K562 (cell line): ENCODE results near the gene CSF1R. TPM values are rescaled to one million over a fixed set of nuclear protein-coding genes. Genes with fewer than 3 reads are reported as not detected.

Experiments used
- ATAC-seq: fragments of 200-7000 bp; cut with Tn5 transposase; 3 replicates; pipeline ENCODE4 v1.9.1; 2020; ENCODE audit warnings: moderate library complexity
- BruUV-seq: library from RNA; stranded (reverse); fragments of 400-500 nt; replicated peaks from 2 replicates; lab custom pipeline; 2021; lab: Mats Ljungman, UMichigan
- CTCF ChIA-PET: fragments of 300-600 bp; formaldehyde crosslinking; extraction: SDS; loops from one replicate; lab custom pipeline; 2021; ENCODE audit warnings: low intra/inter-chr PET ratio; lab: Yijun Ruan, JAX
- POLR2A ChIA-PET: fragments of 300-600, 350-650 bp; sonication (Branson Sonifier 250); formaldehyde crosslinking; extraction: SDS; loops from one replicate; lab custom pipeline; 2021; ENCODE audit warnings: antibody characterized with exemption, inconsistent platforms; lab: Yijun Ruan, JAX
- DNase-seq, 4 experiments: peaks; one replicate each; pipeline versions ENCODE4 v3.0.0 to v3.0.0-alpha.2; 2011 to 2018; ENCODE audit warnings: low spot score in 3 of 4, mixed read lengths in 3 of 4; ENCODE audit errors: extremely low read depth in 1 of 4
- FAIRE-seq: peaks from 2 replicates; lab custom pipeline; 2011; peaks lifted over from hg19 to GRCh38; lab: Jason Lieb, UNC
- H2AFZ ChIP-seq: 2 replicates; pipeline ENCODE4 v1.6.0; 2011; ENCODE audit warnings: low read depth, low read length, control low read depth, inconsistent platforms
- H3K27ac ChIP-seq: fragments of 200-600 bp; 3 replicates; pipeline ENCODE4 v1.8.0; 2011; ENCODE audit warnings: low read depth, mild to moderate bottlenecking, control low read depth, inconsistent platforms, low read length, moderate library complexity, mixed read lengths; ENCODE audit errors: extremely low read depth
- H3K27me3 ChIP-seq, 2 experiments: fragments of 300-600 bp in 1 of 2; 2 replicates in 1 of 2; 3 replicates in 1 of 2; pipeline versions ENCODE4 v1.6.0 to v1.8.0; 2011; ENCODE audit warnings: inconsistent platforms in 2 of 2, low read length in 2 of 2, mild to moderate bottlenecking in 1 of 2, mixed read lengths in 1 of 2, moderate library complexity in 1 of 2; ENCODE audit not compliant: control insufficient read depth in 2 of 2, insufficient read depth in 2 of 2
- H3K36me3 ChIP-seq: fragments of 300-600 bp; 3 replicates; pipeline ENCODE4 v1.8.0; 2011; ENCODE audit warnings: mild to moderate bottlenecking, low read length, inconsistent platforms; ENCODE audit not compliant: control insufficient read depth, insufficient read depth
- H3K4me1 ChIP-seq, 2 experiments: fragments of 200-600 bp in 1 of 2; replicated peaks in 1 of 2; 2 replicates in 1 of 2; 3 replicates in 1 of 2; pipeline versions ENCODE4 v1.5.1 to v1.8.0; 2011; ENCODE audit warnings: inconsistent platforms in 2 of 2, low read length in 2 of 2, mild to moderate bottlenecking in 1 of 2, mixed read lengths in 1 of 2, moderate library complexity in 1 of 2; ENCODE audit not compliant: control insufficient read depth in 2 of 2, insufficient read depth in 2 of 2
- H3K4me2 ChIP-seq: 2 replicates; pipeline ENCODE4 v1.6.1; 2011; ENCODE audit warnings: low read length, control low read depth, inconsistent platforms, mixed read lengths; ENCODE audit not compliant: insufficient read depth
- H3K4me3 ChIP-seq: fragments of 200-600 bp; sonication (generic), shearing (Covaris generic); 2 replicates; pipeline ENCODE4 v1.5.1; 2016; ENCODE audit warnings: control low read depth, inconsistent platforms
- H3K79me2 ChIP-seq: fragments of 200-600 bp; 3 replicates; pipeline ENCODE4 v1.8.0; 2011; ENCODE audit warnings: low read length, inconsistent platforms; ENCODE audit not compliant: control insufficient read depth, insufficient read depth
- H3K9ac ChIP-seq, 2 experiments: 2 replicates each; pipeline versions ENCODE4 v1.6.0 to v1.6.1; 2011; ENCODE audit warnings: low read depth in 2 of 2, low read length in 2 of 2, control low read depth in 1 of 2, inconsistent platforms in 1 of 2, mild to moderate bottlenecking in 1 of 2, mixed read lengths in 1 of 2; ENCODE audit not compliant: insufficient read depth in 1 of 2
- H3K9me1 ChIP-seq: one replicate; pipeline ENCODE4 v1.6.0; 2011; ENCODE audit warnings: inconsistent platforms, mild to moderate bottlenecking, low read length, moderate library complexity; ENCODE audit not compliant: control insufficient read depth, insufficient read depth
- H3K9me3 ChIP-seq: replicated peaks from 2 replicates; pipeline ENCODE4 v1.5.1; 2011; ENCODE audit warnings: low read depth, low read length, inconsistent platforms; ENCODE audit not compliant: control insufficient read depth, insufficient read depth
- H4K20me1 ChIP-seq: replicated peaks from 2 replicates; pipeline ENCODE4 v1.6.1; 2011; ENCODE audit warnings: low read length, inconsistent platforms, mixed read lengths; ENCODE audit not compliant: control insufficient read depth, insufficient read depth
- KLF1 ChIP-seq: fragments of 450-650 bp; IDR thresholded peaks from 2 replicates; pipeline ENCODE4 v1.6.1; 2016; ENCODE audit warnings: missing genetic modification characterization, missing compliant biosample characterization
- MXI1 ChIP-seq: IDR thresholded peaks from 2 replicates; pipeline ENCODE4 v1.6.1; 2011; ENCODE audit warnings: low read depth, mild to moderate bottlenecking, improper control_type of control experiment, low read length
- ZNF384 ChIP-seq: IDR thresholded peaks from 2 replicates; pipeline ENCODE4 v1.6.1; 2012; ENCODE audit warnings: low read depth, low read length, improper control_type of control experiment
- WGBS: fragments of 100-300 bp; shearing (Covaris generic); methylation state at CpG from one replicate; pipeline ENCODE4 v1.1.6; 2016; ENCODE audit warnings: low coverage, mixed read lengths; ENCODE audit not compliant: insufficient coverage; ENCODE audit errors: missing lambda C conversion rate; 5-methylcytosine and 5-hydroxymethylcytosine counted together
- in situ Hi-C: fragments of 300-500 bp; cut with MboI; formaldehyde crosslinking; loops from 4 replicates; pipeline ENCODE4 v1.15.0; 2018; ENCODE audit warnings: inconsistent platforms, mixed read lengths
- intact Hi-C: fragments of 100-400 bp; cut with micrococcal nuclease; formaldehyde crosslinking; loops from 2 replicates; pipeline ENCODE4 v1.14.2; 2022
- polyA plus RNA-seq, 8 experiments: library from polyadenylated mRNA; depleted of rRNA in 4 of 8; stranded (reverse) in 5 of 8; unstranded in 3 of 8; fragments of >200 nt; fragmentation: Nextera tagmentation in 2 of 8; fragmentation: Illumina TruSeq in 1 of 8; extraction: Ambion mirVana in 2 of 8; extraction: Trizol in 1 of 8; gene quantifications; 2 replicates each; pipeline versions ENCODE4 v1.2.1 to v1.2.3, GENCODE V29; 2011 to 2014; ENCODE audit warnings: inconsistent platforms in 1 of 8, missing spikeins in 1 of 8
- total RNA-seq, 7 experiments: library from RNA; depleted of rRNA in 6 of 7; stranded (reverse); fragments of >200 nt in 6 of 7; fragmentation: Illumina TruSeq in 2 of 7; extraction: Trizol in 2 of 7; gene quantifications; 2 replicates each; pipeline versions ENCODE4 v1.2.1 to v1.2.3, GENCODE V29; 2011 to 2021; ENCODE audit warnings: low replicate concordance in 1 of 7
- TF ChIP-seq, protein P1 (sequence below): fragments of 450-650 bp; formaldehyde crosslinking; conservative IDR thresholded peaks from 2 replicates; pipeline ENCODE4 v1.4.0; 2022; ENCODE audit warnings: mild to moderate bottlenecking, missing genetic modification characterization

CSF1R gene
- total and polyA plus RNA-seq, 9 of the 15 experiments (the other 6 are each of a cell fraction or from before 2014, with no cell fraction given) = 0.03 to 0.64 (median 0.20) TPM; not detected in 6

DNA sequence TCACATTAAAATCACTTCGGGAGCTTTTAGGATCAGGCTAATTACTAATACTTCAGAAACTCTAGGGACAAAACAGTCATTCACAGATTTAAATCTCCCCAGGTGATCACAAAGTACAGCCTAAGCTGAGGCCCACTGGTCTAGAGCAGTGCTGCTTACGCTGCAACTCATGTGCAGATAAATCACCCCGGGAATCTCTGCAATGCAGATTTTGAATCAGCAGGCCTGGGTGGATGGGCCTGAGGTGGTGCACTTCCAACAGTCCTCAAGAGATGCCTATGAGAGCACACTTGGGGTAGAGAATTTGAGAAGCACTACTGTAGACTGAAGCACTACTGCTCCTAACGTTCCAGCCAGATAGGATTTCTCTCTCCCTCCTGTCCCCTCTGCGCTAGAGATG, 28.4 kb downstream of the CSF1R start:
- no TSS peak for BruUV-seq
- in situ Hi-C loops (no loop called here), intact Hi-C loops (no loop called here)
- DNase-seq = no peak
- no peaks in the 10 kb centered on the region for H3K9me3 ChIP-seq
- peaks cover 0 to 13% of the 10 kb centered on the region in 2 experiments; a peak in 1 of 5 replicates for H3K27me3 ChIP-seq
- CTCF ChIA-PET = no interaction called here
- ATAC-seq = no peak; the same call in 2 of the 3 replicates
- 58% methylated on average over 5 of the region's 5 CpGs for WGBS
- no peak overlapping the region for H2AFZ ChIP-seq
- H3K79me2 ChIP-seq = no peaks in the 10 kb centered on the region
- no peak overlapping the region for H3K4me2 ChIP-seq
- H3K9ac ChIP-seq = no peak overlapping the region; a peak in 1 of 4 replicates
- H4K20me1 ChIP-seq = no peaks in the 10 kb centered on the region; the same call in 1 of the 2 replicates
- peaks cover 14 to 16% of the 10 kb centered on the region in 2 experiments; a peak in 4 of 5 replicates for H3K4me1 ChIP-seq
- H3K4me3 ChIP-seq = no peak overlapping the region
- peak; percentile 32 for FAIRE-seq
- H3K36me3 ChIP-seq = peaks cover 25% of the 10 kb centered on the region; the same call in 2 of the 3 replicates
- H3K9me1 ChIP-seq = no peaks in the 10 kb centered on the region
- no peak overlapping the region for H3K27ac ChIP-seq
- POLR2A ChIA-PET = no interaction called here
- no peak for TF ChIP-seq ZNF384
- TF ChIP-seq, protein P1, sequence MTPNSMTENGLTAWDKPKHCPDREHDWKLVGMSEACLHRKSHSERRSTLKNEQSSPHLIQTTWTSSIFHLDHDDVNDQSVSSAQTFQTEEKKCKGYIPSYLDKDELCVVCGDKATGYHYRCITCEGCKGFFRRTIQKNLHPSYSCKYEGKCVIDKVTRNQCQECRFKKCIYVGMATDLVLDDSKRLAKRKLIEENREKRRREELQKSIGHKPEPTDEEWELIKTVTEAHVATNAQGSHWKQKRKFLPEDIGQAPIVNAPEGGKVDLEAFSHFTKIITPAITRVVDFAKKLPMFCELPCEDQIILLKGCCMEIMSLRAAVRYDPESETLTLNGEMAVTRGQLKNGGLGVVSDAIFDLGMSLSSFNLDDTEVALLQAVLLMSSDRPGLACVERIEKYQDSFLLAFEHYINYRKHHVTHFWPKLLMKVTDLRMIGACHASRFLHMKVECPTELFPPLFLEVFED (CRISPR knock-in tag) = no peak
- no peak for TF ChIP-seq MXI1
- TF ChIP-seq KLF1 (tag) = no peak
